Neural progenitor cell (in vitro differentiated cells): ENCODE data around the gene BRPF3. TPM values are rescaled to one million over a fixed set of nuclear protein-coding genes. Genes with fewer than 3 reads are reported as not detected.

Experiments used
- DNase-seq: peaks from one replicate; pipeline ENCODE4 v3.0.0-alpha.2; 2016; ENCODE audit warnings: low spot score
- H2AFZ ChIP-seq: fragments of 200-600 bp; sonication (generic); replicated peaks from 2 replicates; pipeline ENCODE4 v1.6.1; 2016; ENCODE audit warnings: antibody characterized with exemption
- H3F3A ChIP-seq: fragments of 200-600 bp; sonication (generic); 2 replicates; pipeline ENCODE4 v1.6.1; 2016; ENCODE audit warnings: antibody characterized with exemption, low read depth
- H3K27ac ChIP-seq: fragments of 200-600 bp; sonication (generic); 2 replicates; pipeline ENCODE4 v1.5.1; 2016; ENCODE audit warnings: mild to moderate bottlenecking
- H3K27me3 ChIP-seq: fragments of 200-600 bp; sonication (generic); 2 replicates; pipeline ENCODE4 v1.6.1; 2016; ENCODE audit warnings: mild to moderate bottlenecking, moderate library complexity
- H3K36me3 ChIP-seq: fragments of 200-600 bp; sonication (generic); 2 replicates; pipeline ENCODE4 v1.5.1; 2016
- H3K4me1 ChIP-seq: fragments of 200-600 bp; sonication (generic); 2 replicates; pipeline ENCODE4 v1.6.1; 2016; ENCODE audit warnings: mixed run types
- H3K4me2 ChIP-seq: fragments of 200-600 bp; sonication (generic); 2 replicates; pipeline ENCODE4 v1.6.1; 2016
- H3K4me3 ChIP-seq: fragments of 200-600 bp; sonication (generic); 2 replicates; pipeline ENCODE4 v1.5.1; 2016
- H3K79me2 ChIP-seq: fragments of 200-600 bp; sonication (generic); 2 replicates; pipeline ENCODE4 v1.6.1; 2016; ENCODE audit warnings: low read depth
- H3K9ac ChIP-seq: fragments of 200-600 bp; sonication (generic); 2 replicates; pipeline ENCODE4 v1.6.1; 2016
- H3K9me3 ChIP-seq: fragments of 200-600 bp; sonication (generic); 2 replicates; pipeline ENCODE4 v1.5.1; 2016; ENCODE audit warnings: low read depth
- H4K20me1 ChIP-seq: fragments of 200-600 bp; sonication (generic); 2 replicates; pipeline ENCODE4 v1.6.1; 2016; ENCODE audit warnings: low read depth
- H3K27ac Mint-ChIP-seq: 3 replicates; pipeline ENCODE4 v1.8.0; 2021; ENCODE audit warnings: mixed read lengths
- H3K27me3 Mint-ChIP-seq: 2 replicates; pipeline ENCODE4 v1.8.0; 2022; ENCODE audit warnings: low read depth, mild to moderate bottlenecking, inconsistent platforms, moderate library complexity, mixed read lengths; ENCODE audit not compliant: insufficient read depth
- H3K36me3 Mint-ChIP-seq: 3 replicates; pipeline ENCODE4 v1.8.0; 2021; ENCODE audit warnings: mixed read lengths
- H3K4me1 Mint-ChIP-seq: 3 replicates; pipeline ENCODE4 v1.8.0; 2021; ENCODE audit warnings: mixed read lengths
- H3K4me3 Mint-ChIP-seq: 3 replicates; pipeline ENCODE4 v1.8.0; 2021; ENCODE audit warnings: mild to moderate bottlenecking, moderate library complexity, mixed read lengths
- H3K9me3 Mint-ChIP-seq: 3 replicates; pipeline ENCODE4 v1.8.0; 2020; ENCODE audit warnings: mixed read lengths
- EZH2 ChIP-seq: fragments of 200-600 bp; sonication (generic); IDR thresholded peaks from 2 replicates; pipeline ENCODE4 v1.6.1; 2017; ENCODE audit warnings: antibody characterized with exemption, mild to moderate bottlenecking, moderate library complexity
- EZH2phosphoT487 ChIP-seq: fragments of 200-600 bp; sonication (generic); IDR thresholded peaks from 2 replicates; pipeline ENCODE4 v1.6.1; 2017; ENCODE audit warnings: antibody characterized with exemption
- total RNA-seq: library from RNA; depleted of rRNA; stranded (reverse); fragments of >200 nt; gene quantifications from 2 replicates; pipeline ENCODE4 v1.2.3, GENCODE V29; 2015; ENCODE audit warnings: low replicate concordance
- TF ChIP-seq, protein P1 (sequence below): fragments of 200-600 bp; sonication (generic); IDR thresholded peaks from 2 replicates; pipeline ENCODE4 v1.5.1; 2017; ENCODE audit warnings: antibody characterized with exemption, mild to moderate bottlenecking

BRPF3 gene
- total RNA-seq, 1 donor from 2014 or later: 14.1 TPM

DNA sequence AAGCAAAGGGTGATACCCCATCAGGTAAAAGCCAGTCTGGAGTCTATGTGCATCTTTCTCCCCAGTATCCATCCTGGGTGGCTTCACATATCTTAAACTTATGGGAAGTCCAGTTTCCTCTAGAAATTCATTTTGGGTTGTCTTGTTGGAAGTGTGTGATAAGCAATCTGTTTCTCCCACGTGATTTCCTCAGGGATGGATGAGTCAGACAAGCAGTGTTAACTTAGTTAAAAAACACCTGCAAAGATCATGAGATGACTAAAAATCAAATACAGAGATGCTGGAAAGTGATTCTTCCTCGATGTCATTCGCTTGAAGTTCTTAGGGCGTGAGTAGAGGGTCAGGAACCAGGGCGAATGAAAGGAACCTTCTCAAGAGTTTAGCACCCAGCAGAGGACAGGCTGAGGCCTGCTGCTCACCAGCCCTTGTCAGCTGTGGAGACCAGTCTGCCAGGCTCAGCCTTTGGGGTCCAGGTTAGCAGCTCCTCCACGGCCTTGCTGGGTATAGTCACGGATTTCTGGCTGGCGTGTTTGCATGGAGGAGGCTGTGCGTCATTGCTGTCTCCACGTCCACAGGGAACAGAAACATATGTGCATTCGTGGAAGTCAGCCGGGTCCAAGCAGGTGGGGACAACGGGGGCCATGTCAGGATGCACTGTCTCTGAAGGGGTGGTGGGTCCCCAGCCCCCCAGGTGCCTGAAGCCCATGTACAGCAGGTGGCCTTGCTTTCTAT is 70.5 kb downstream of the BRPF3 start:
- H3K36me3 Mint-ChIP-seq: no peaks in the 10 kb centered on the region
- no peak overlapping the region for H3K4me3 Mint-ChIP-seq
- peaks cover 4% of the 10 kb centered on the region for H3K4me1 Mint-ChIP-seq
- no peaks in the 10 kb centered on the region for H3K9me3 ChIP-seq
- H3K36me3 ChIP-seq: no peaks in the 10 kb centered on the region
- peaks cover 14% of the 10 kb centered on the region for H3K27me3 Mint-ChIP-seq
- TF ChIP-seq EZH2: no peak
- TF ChIP-seq, protein P1, sequence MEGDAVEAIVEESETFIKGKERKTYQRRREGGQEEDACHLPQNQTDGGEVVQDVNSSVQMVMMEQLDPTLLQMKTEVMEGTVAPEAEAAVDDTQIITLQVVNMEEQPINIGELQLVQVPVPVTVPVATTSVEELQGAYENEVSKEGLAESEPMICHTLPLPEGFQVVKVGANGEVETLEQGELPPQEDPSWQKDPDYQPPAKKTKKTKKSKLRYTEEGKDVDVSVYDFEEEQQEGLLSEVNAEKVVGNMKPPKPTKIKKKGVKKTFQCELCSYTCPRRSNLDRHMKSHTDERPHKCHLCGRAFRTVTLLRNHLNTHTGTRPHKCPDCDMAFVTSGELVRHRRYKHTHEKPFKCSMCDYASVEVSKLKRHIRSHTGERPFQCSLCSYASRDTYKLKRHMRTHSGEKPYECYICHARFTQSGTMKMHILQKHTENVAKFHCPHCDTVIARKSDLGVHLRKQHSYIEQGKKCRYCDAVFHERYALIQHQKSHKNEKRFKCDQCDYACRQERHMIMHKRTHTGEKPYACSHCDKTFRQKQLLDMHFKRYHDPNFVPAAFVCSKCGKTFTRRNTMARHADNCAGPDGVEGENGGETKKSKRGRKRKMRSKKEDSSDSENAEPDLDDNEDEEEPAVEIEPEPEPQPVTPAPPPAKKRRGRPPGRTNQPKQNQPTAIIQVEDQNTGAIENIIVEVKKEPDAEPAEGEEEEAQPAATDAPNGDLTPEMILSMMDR: no peak
- no peak for TF ChIP-seq EZH2phosphoT487
- H3K27ac ChIP-seq: no peak overlapping the region
- no peak overlapping the region for H2AFZ ChIP-seq
- no peak overlapping the region for H3K9ac ChIP-seq
- H3K4me1 ChIP-seq: no peaks in the 10 kb centered on the region
- no peaks in the 10 kb centered on the region for H3F3A ChIP-seq
- H3K27me3 ChIP-seq: no peaks in the 10 kb centered on the region
- H3K27ac Mint-ChIP-seq: no peak overlapping the region
- no peaks in the 10 kb centered on the region for H3K79me2 ChIP-seq
- H3K4me3 ChIP-seq: no peak overlapping the region
- DNase-seq: no peak
- no peak overlapping the region for H3K4me2 ChIP-seq
- H3K9me3 Mint-ChIP-seq: no peaks in the 10 kb centered on the region
- H4K20me1 ChIP-seq: no peaks in the 10 kb centered on the region

DNA sequence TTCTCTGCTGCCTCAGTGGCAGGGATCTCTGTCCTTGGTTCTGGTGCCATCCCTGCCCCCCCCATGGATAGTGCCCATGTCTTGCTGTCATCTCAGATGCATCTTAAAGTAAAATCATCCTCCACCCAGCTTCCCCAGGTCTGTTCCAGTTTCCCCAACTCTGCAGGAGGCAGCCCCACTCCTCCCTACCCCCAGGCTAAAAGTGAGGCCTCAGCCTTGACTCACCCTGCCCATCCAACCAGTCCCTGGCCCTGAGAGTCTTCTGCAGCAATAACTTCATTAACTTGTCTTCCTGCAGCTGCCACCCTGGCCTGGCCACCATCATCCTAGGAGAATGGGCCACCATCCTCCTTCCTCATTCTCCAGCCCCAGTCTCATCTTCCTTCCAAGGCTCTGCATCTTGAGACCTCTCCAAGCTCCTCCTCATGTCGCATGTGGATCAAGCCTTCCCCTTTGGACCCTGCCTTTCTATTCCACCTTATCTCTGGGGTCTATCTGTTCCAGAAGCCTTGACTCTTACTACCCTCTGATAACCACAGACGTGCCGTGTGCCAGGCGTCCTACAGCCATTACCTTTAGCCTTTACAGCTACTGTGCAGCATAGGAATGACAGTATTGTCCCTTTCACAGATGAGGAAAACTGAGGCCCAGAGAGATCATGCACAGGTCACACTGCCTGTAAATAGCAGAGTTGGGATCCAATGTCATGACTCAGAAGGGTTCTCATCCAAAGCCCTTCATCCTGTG is 71.4 kb downstream of the BRPF3 start:
- H3F3A ChIP-seq: no peaks in the 10 kb centered on the region
- no peaks in the 10 kb centered on the region for H3K36me3 ChIP-seq
- no peaks in the 10 kb centered on the region for H3K36me3 Mint-ChIP-seq
- H3K27me3 ChIP-seq: no peaks in the 10 kb centered on the region
- H2AFZ ChIP-seq: no peak overlapping the region
- H3K9ac ChIP-seq: no peak overlapping the region
- TF ChIP-seq EZH2 (no peak), EZH2phosphoT487 (no peak)
- no peaks in the 10 kb centered on the region for H3K79me2 ChIP-seq
- no peak for DNase-seq
- no peaks in the 10 kb centered on the region for H3K9me3 Mint-ChIP-seq
- H3K27ac ChIP-seq: no peak overlapping the region
- peaks cover 4% of the 10 kb centered on the region for H3K4me1 Mint-ChIP-seq
- H3K9me3 ChIP-seq: no peaks in the 10 kb centered on the region
- no peak overlapping the region for H3K27ac Mint-ChIP-seq
- H3K27me3 Mint-ChIP-seq: peaks cover 14% of the 10 kb centered on the region
- H4K20me1 ChIP-seq: no peaks in the 10 kb centered on the region
- no peak overlapping the region for H3K4me2 ChIP-seq
- H3K4me1 ChIP-seq: no peaks in the 10 kb centered on the region
- no peak overlapping the region for H3K4me3 ChIP-seq
- no peak overlapping the region for H3K4me3 Mint-ChIP-seq

- no peak for TF ChIP-seq EZH2
- TF ChIP-seq, protein P1: no peak
- no peak for TF ChIP-seq EZH2phosphoT487
- Histone ChIP-seq H3K27ac (no peak overlapping the region), H3K79me2 (no peaks in the 10 kb centered on the region), H3K9me3 (no peaks in the 10 kb centered on the region), H3K4me2 (no peak overlapping the region), H4K20me1 (no peaks in the 10 kb centered on the region), H3K4me3 (no peak overlapping the region), H3K4me1 (no peaks in the 10 kb centered on the region), H2AFZ (no peak overlapping the region), H3K9ac (no peak overlapping the region), H3F3A (no peaks in the 10 kb centered on the region), H3K36me3 (no peaks in the 10 kb centered on the region), H3K27me3 (no peaks in the 10 kb centered on the region)
- H3K4me1 Mint-ChIP-seq: peaks cover 4% of the 10 kb centered on the region
- H3K36me3 Mint-ChIP-seq: no peaks in the 10 kb centered on the region
- H3K4me3 Mint-ChIP-seq: no peak overlapping the region
- no peaks in the 10 kb centered on the region for H3K9me3 Mint-ChIP-seq
- no peak for DNase-seq
- peaks cover 14% of the 10 kb centered on the region for H3K27me3 Mint-ChIP-seq
- peak overlapping the region; percentile 47 for H3K27ac Mint-ChIP-seq
These were observed 72.1 kb downstream of the BRPF3 start for GRCh38 chr6:36268478-36269275.
